SK-N-SH (cell line): ENCODE results near the gene ARL6IP4. TPM values are rescaled to one million over a fixed set of nuclear protein-coding genes. Genes with fewer than 3 reads are reported as not detected.

Experiments
- CTCF ChIA-PET: fragments of 300-600, 350-600 bp; formaldehyde crosslinking; extraction: SDS; loops from one replicate; lab custom pipeline; 2021; lab: Yijun Ruan, JAX
- POLR2A ChIA-PET: fragments of 350-600 bp; sonication (Branson Sonifier 250); formaldehyde crosslinking; extraction: SDS; loops from one replicate; lab custom pipeline; 2020; ENCODE audit warnings: antibody characterized with exemption, inconsistent platforms; lab: Yijun Ruan, JAX
- DNase-seq: peaks from one replicate; pipeline ENCODE4 v3.0.0; 2012
- H2AFZ ChIP-seq: fragments of 200-600 bp; sonication (generic); 2 replicates; pipeline ENCODE4 v1.8.1; 2016; ENCODE audit warnings: antibody characterized with exemption, mild to moderate bottlenecking, low read depth
- H3F3A ChIP-seq: fragments of 200-600 bp; sonication (generic); replicated peaks from 2 replicates; pipeline ENCODE3; 2016; ENCODE audit warnings: antibody characterized with exemption, mild to moderate bottlenecking; ENCODE audit not compliant: insufficient read depth
- H3K27ac ChIP-seq, 2 experiments: fragments of 200-500 bp in 1 of 2; fragments of 200-600 bp in 1 of 2; sonication (Bioruptor generic) in 1 of 2; sonication (generic), shearing (Covaris generic) in 1 of 2; 2 replicates each; pipeline versions ENCODE4 v1.5.1 to v1.6.1; 2014 to 2016; ENCODE audit warnings: low read depth in 2 of 2, inconsistent platforms in 1 of 2, low read length in 1 of 2, mild to moderate bottlenecking in 1 of 2, mixed read lengths in 1 of 2
- H3K27me3 ChIP-seq: fragments of 200-600 bp; sonication (generic), shearing (Covaris generic); 2 replicates; pipeline ENCODE4 v1.6.1; 2016; ENCODE audit warnings: mixed run types; ENCODE audit not compliant: insufficient read depth
- H3K36me3 ChIP-seq, 2 experiments: fragments of 200-500 bp in 1 of 2; fragments of 200-600 bp in 1 of 2; sonication (Bioruptor generic) in 1 of 2; sonication (generic) in 1 of 2; replicated peaks in 1 of 2; 2 replicates each; pipeline versions ENCODE3 to v1.5.1; 2014 to 2016; ENCODE audit warnings: low read length in 1 of 2, mild to moderate bottlenecking in 1 of 2; ENCODE audit not compliant: insufficient read depth in 2 of 2, control insufficient read depth in 1 of 2
- H3K4me1 ChIP-seq, 2 experiments: fragments of 200-500 bp in 1 of 2; fragments of 200-600 bp in 1 of 2; sonication (Bioruptor generic) in 1 of 2; sonication (generic), shearing (Covaris generic) in 1 of 2; 2 replicates each; pipeline versions ENCODE4 v1.5.1 to v1.6.1; 2014 to 2016; ENCODE audit warnings: low read depth in 1 of 2, low read length in 1 of 2, mixed run types in 1 of 2; ENCODE audit not compliant: insufficient read depth in 2 of 2, control insufficient read depth in 1 of 2
- H3K4me2 ChIP-seq: fragments of 200-600 bp; sonication (generic), shearing (Covaris generic); 2 replicates; pipeline ENCODE4 v1.6.1; 2017; ENCODE audit warnings: mixed run types
- H3K4me3 ChIP-seq, 2 experiments: fragments of 200-500 bp in 1 of 2; fragments of 200-600 bp in 1 of 2; sonication (Bioruptor generic) in 1 of 2; sonication (generic), shearing (Covaris generic) in 1 of 2; 2 replicates each; pipeline versions ENCODE4 v1.5.1 to v1.8.1; 2014 to 2016; ENCODE audit warnings: low read depth in 2 of 2, inconsistent platforms in 1 of 2, low read length in 1 of 2, mild to moderate bottlenecking in 1 of 2, mixed read lengths in 1 of 2, moderate library complexity in 1 of 2
- H3K79me2 ChIP-seq: fragments of 200-600 bp; sonication (generic); 2 replicates; pipeline ENCODE4 v1.8.1; 2017; ENCODE audit warnings: mild to moderate bottlenecking; ENCODE audit not compliant: insufficient read depth
- H3K9ac ChIP-seq: fragments of 200-600 bp; sonication (generic); 2 replicates; pipeline ENCODE4 v1.6.1; 2017; ENCODE audit warnings: mixed run types
- H3K9me2 ChIP-seq: fragments of 200-600 bp; sonication (generic); 2 replicates; pipeline ENCODE4 v1.6.1; 2017; ENCODE audit warnings: mixed run types
- H3K9me3 ChIP-seq: fragments of 200-600 bp; sonication (generic); 2 replicates; pipeline ENCODE4 v1.6.1; 2017; ENCODE audit warnings: mixed run types, mild to moderate bottlenecking, moderate library complexity
- H4K20me1 ChIP-seq: fragments of 200-600 bp; sonication (generic); 2 replicates; pipeline ENCODE4 v1.6.1; 2017; ENCODE audit warnings: mild to moderate bottlenecking, mixed run types; ENCODE audit not compliant: insufficient read depth
- CHD2 ChIP-seq: fragments of 150-350 bp; IDR thresholded peaks from 2 replicates; pipeline ENCODE4 v1.6.1; 2018; ENCODE audit warnings: low read length; ENCODE audit not compliant: partially characterized antibody
- FOSL2 ChIP-seq: IDR thresholded peaks from 2 replicates; pipeline ENCODE4 v1.4.0; 2012; ENCODE audit warnings: low read depth, mild to moderate bottlenecking, moderate library complexity, borderline replicate concordance
- FOXJ3 ChIP-seq: sonication (generic); formaldehyde crosslinking; IDR thresholded peaks from 2 replicates; pipeline ENCODE4 v1.5.1; 2020; ENCODE audit warnings: mild to moderate bottlenecking, missing genetic modification reagents
- GABPA ChIP-seq: IDR thresholded peaks from 2 replicates; pipeline ENCODE4 v1.4.0; 2012; ENCODE audit warnings: low read depth, mild to moderate bottlenecking
- IRF3 ChIP-seq: fragments of 150-350 bp; IDR thresholded peaks from 2 replicates; pipeline ENCODE4 v1.6.1; 2016; ENCODE audit warnings: mild to moderate bottlenecking, low read depth, low read length
- JUND ChIP-seq: IDR thresholded peaks from 2 replicates; pipeline ENCODE4 v1.4.0; 2012
- MEF2A ChIP-seq: IDR thresholded peaks from 2 replicates; pipeline ENCODE4 v1.4.0; 2012; ENCODE audit warnings: low read depth, borderline replicate concordance
- MXI1 ChIP-seq: IDR thresholded peaks from 2 replicates; pipeline ENCODE4 v1.6.1; 2012; ENCODE audit warnings: mild to moderate bottlenecking, low read depth, low read length, improper control_type of control experiment
- NFIC ChIP-seq: IDR thresholded peaks from 2 replicates; pipeline ENCODE4 v1.4.0; 2012; ENCODE audit warnings: borderline replicate concordance
- POLR2AphosphoS5 ChIP-seq: IDR thresholded peaks from 2 replicates; pipeline ENCODE4 v1.6.1; 2012; ENCODE audit warnings: low read depth, low read length
- RAD21 ChIP-seq: IDR thresholded peaks from 2 replicates; pipeline ENCODE4 v1.6.1; 2012; ENCODE audit warnings: mild to moderate bottlenecking, low read length
- REST ChIP-seq: IDR thresholded peaks from 2 replicates; pipeline ENCODE4 v1.6.1; 2012; ENCODE audit warnings: mild to moderate bottlenecking, low read depth, low read length, moderate library complexity
- SIN3A ChIP-seq: IDR thresholded peaks from 2 replicates; pipeline ENCODE4 v1.6.1; 2012; ENCODE audit warnings: low read depth, mild to moderate bottlenecking, low read length, moderate library complexity, borderline replicate concordance
- TAF1 ChIP-seq: IDR thresholded peaks from 2 replicates; pipeline ENCODE4 v1.6.1; 2012; ENCODE audit warnings: low read depth, mild to moderate bottlenecking, low read length, moderate library complexity, borderline replicate concordance
- TCF12 ChIP-seq: IDR thresholded peaks from 2 replicates; pipeline ENCODE4 v1.4.0; 2012
- USF1 ChIP-seq: IDR thresholded peaks from 2 replicates; pipeline ENCODE4 v1.4.0; 2012; ENCODE audit warnings: low read depth, borderline replicate concordance
- USF2 ChIP-seq: fragments of 150-350 bp; IDR thresholded peaks from 2 replicates; pipeline ENCODE4 v1.6.1; 2017; ENCODE audit warnings: antibody characterized with exemption, low read length, low read depth, borderline replicate concordance
- YY1 ChIP-seq: IDR thresholded peaks from 2 replicates; pipeline ENCODE4 v1.4.0; 2012; ENCODE audit warnings: low read depth, mild to moderate bottlenecking
- whole genome bisulfite sequencing: methylation state at CpG from one replicate; pipeline ENCODE4 v1.1.6; 2017; ENCODE audit warnings: low lambda C conversion rate; 5-methylcytosine and 5-hydroxymethylcytosine counted together
- polyA plus RNA-seq, 3 experiments: library from polyadenylated mRNA; depleted of rRNA; stranded (reverse); fragments of >200 nt; gene quantifications; 2 replicates each; pipeline ENCODE4 v1.2.3, GENCODE V29; 2012

ARL6IP4 gene
- polyA plus RNA-seq, 1 of the 3 experiments (the other 2 are of a cell fraction): 370 TPM

- no peaks in the 10 kb centered on the region for H3K36me3 ChIP-seq
- no peak overlapping the region for H3K27ac ChIP-seq
- H3F3A ChIP-seq: no peaks in the 10 kb centered on the region
- H3K4me3 ChIP-seq: no peak overlapping the region
- no peak overlapping the region for H2AFZ ChIP-seq
- H3K4me2 ChIP-seq: no peak overlapping the region
- H4K20me1 ChIP-seq: no peaks in the 10 kb centered on the region
- POLR2A ChIA-PET: no interaction called here
- CTCF ChIA-PET: no interaction called here
- WGBS: 96% methylated on average over 3 of the region's 4 CpGs
- H3K9me2 ChIP-seq: no peaks in the 10 kb centered on the region
- H3K4me1 ChIP-seq: peaks cover 0 to 4% of the 10 kb centered on the region in 2 experiments; a peak in 1 of 4 replicates
- DNase-seq: no peak
- no peak overlapping the region for H3K9ac ChIP-seq
- no peaks in the 10 kb centered on the region for H3K27me3 ChIP-seq
- H3K79me2 ChIP-seq: no peaks in the 10 kb centered on the region
- TF ChIP-seq FOSL2 (no peak), IRF3 (no peak), RAD21 (no peak), SIN3A (no peak), REST (no peak), MEF2A (no peak), NFIC (no peak), USF2 (no peak), CHD2 (no peak), GABPA (no peak), JUND (no peak), MXI1 (no peak), TAF1 (no peak), FOXJ3 (CRISPR knock-in tag) (no peak), POLR2AphosphoS5 (no peak), USF1 (no peak), TCF12 (no peak), YY1 (no peak)
- H3K9me3 ChIP-seq: no peaks in the 10 kb centered on the region
These were observed 17.8 kb downstream of the ARL6IP4 start for GRCh38 chr12:122998316-122998715.
